Nephron (organoid): ENCODE results near the gene DLG5.

ENCODE experiments used
- H3K27ac Mint-ChIP-seq, 3 experiments: 2 replicates each; pipeline ENCODE4 v1.8.0; 2020; ENCODE audit warnings: mixed read lengths in 3 of 3, mild to moderate bottlenecking in 2 of 3, moderate library complexity in 1 of 3
- H3K27me3 Mint-ChIP-seq: 2 replicates; pipeline ENCODE4 v1.8.0; 2021; ENCODE audit warnings: low read depth, mild to moderate bottlenecking, moderate library complexity, mixed read lengths
- H3K36me3 Mint-ChIP-seq: 2 replicates; pipeline ENCODE4 v1.8.0; 2020; ENCODE audit warnings: low read depth, mixed read lengths
- H3K4me1 Mint-ChIP-seq: 2 replicates; pipeline ENCODE4 v1.8.0; 2020; ENCODE audit warnings: mixed read lengths
- H3K4me3 Mint-ChIP-seq, 3 experiments: 2 replicates each; pipeline ENCODE4 v1.8.0; 2020; ENCODE audit warnings: mild to moderate bottlenecking in 3 of 3, mixed read lengths in 3 of 3, moderate library complexity in 2 of 3
- H3K9me3 Mint-ChIP-seq: 2 replicates; pipeline ENCODE4 v1.8.0; 2020; ENCODE audit warnings: mixed read lengths
- TF ChIP-seq, protein P1 (sequence below), 3 experiments: fragments of 200-600 bp; sonication (generic); IDR thresholded peaks; one replicate each; pipeline ENCODE4 v1.5.0; 2021; ENCODE audit warnings: antibody characterized with exemption in 3 of 3; ENCODE audit not compliant: unreplicated experiment in 3 of 3

Gene DLG5

DNA sequence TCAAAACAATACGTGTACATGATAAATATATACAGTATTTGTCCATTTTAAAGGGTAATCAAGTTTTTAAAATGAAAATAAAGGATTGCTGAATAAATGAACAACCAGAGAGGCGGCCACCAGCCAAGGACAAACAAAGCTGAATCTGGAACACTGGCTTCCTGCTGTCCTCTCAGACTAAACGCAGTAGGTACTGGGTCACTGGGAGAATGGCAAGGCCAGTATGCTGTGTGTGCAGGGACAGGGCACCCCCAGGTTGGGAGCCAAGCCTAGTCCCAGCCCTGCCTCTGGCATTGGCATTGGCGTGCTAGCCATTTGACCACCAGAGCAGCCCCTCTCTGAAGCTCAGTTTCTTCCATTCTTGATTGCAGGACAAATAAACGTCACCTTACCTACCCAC is 33.8 kb downstream of the DLG5 start:
- Mint-ChIP-seq H3K4me1 (peaks cover 39% of the 10 kb centered on the region), H3K4me3 (no peak overlapping the region), H3K9me3 (no peaks in the 10 kb centered on the region), H3K36me3 (peaks cover 3% of the 10 kb centered on the region), H3K27me3 (no peaks in the 10 kb centered on the region), H3K27ac (peak overlapping the region in 1 of 3 experiments; percentile 3)
- TF ChIP-seq, protein P1, sequence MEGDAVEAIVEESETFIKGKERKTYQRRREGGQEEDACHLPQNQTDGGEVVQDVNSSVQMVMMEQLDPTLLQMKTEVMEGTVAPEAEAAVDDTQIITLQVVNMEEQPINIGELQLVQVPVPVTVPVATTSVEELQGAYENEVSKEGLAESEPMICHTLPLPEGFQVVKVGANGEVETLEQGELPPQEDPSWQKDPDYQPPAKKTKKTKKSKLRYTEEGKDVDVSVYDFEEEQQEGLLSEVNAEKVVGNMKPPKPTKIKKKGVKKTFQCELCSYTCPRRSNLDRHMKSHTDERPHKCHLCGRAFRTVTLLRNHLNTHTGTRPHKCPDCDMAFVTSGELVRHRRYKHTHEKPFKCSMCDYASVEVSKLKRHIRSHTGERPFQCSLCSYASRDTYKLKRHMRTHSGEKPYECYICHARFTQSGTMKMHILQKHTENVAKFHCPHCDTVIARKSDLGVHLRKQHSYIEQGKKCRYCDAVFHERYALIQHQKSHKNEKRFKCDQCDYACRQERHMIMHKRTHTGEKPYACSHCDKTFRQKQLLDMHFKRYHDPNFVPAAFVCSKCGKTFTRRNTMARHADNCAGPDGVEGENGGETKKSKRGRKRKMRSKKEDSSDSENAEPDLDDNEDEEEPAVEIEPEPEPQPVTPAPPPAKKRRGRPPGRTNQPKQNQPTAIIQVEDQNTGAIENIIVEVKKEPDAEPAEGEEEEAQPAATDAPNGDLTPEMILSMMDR (IDR thresholded peaks at IDR 0.05; ENCODE audit: unreplicated experiment in 3 of 3): no peak

DNA sequence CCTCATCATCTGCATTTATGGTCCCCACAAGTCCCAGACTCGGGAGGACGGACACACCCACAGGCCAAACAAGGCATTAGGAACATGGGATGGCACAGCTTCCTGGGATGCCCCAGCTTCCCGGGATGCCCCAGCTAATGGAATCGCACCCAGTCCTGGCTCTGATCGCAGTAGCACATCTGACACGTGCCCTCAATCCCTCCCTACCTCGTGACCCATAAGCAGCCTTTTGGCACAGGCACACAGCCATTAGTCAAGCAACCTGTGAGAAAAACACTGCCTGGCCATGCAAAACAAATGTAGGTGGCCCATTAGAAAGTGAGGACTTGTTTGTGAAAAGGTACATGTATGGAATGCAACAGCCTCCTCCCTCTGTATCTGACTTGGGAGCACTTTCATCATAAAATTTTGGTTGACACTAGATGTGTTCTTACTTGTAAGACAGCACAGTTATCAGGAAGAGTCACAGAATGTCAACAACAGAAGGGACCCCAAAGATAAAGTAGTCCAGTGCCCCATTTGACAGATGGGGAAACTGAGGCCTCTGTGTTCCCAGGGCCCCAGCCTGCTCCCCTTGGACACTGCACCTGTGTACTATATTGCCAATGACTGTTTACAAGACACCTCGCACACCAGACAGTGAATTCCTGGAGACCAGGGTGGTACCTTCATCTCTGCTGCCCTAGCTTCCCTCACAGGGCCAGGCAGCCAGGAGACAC is 34.4 kb downstream of the DLG5 start:
- H3K4me1 Mint-ChIP-seq: peaks cover 45% of the 10 kb centered on the region
- H3K9me3 Mint-ChIP-seq: no peaks in the 10 kb centered on the region
- no peak overlapping the region for H3K4me3 Mint-ChIP-seq
- peaks cover 3% of the 10 kb centered on the region for H3K36me3 Mint-ChIP-seq
- peak overlapping the region in 1 of 3 experiments; percentile 65 for H3K27ac Mint-ChIP-seq
- TF ChIP-seq, protein P1 (IDR thresholded peaks at IDR 0.05; ENCODE audit: unreplicated experiment in 3 of 3): no peak
- no peaks in the 10 kb centered on the region for H3K27me3 Mint-ChIP-seq

DNA sequence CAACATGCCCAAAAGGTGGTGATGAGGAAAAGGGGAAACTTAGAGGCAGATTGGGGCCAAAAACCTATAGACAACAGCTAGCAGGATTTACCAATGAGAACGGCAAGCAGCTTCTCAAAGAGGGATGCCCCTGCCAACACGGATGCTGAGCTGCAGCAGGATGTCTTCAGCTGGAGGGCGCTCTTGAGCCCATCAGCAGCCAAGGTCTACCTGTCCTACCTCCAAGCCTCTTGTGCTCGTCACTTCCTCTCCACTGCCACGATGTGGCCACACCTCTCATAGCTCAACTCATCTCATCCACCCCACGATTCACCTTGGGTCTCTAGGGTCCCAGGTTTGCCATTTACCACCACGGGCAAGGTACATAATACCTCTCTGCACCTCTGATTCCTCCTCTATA is 36.5 kb downstream of the DLG5 start:
- peak overlapping the region in 1 of 3 experiments; percentile 94 for H3K27ac Mint-ChIP-seq
- peaks cover 44% of the 10 kb centered on the region for H3K4me1 Mint-ChIP-seq
- TF ChIP-seq, protein P1 (IDR thresholded peaks at IDR 0.05; ENCODE audit: unreplicated experiment in 3 of 3): no peak
- no peaks in the 10 kb centered on the region for H3K27me3 Mint-ChIP-seq
- H3K4me3 Mint-ChIP-seq: no peak overlapping the region
- H3K9me3 Mint-ChIP-seq: no peaks in the 10 kb centered on the region
- peaks cover 3% of the 10 kb centered on the region for H3K36me3 Mint-ChIP-seq

DNA sequence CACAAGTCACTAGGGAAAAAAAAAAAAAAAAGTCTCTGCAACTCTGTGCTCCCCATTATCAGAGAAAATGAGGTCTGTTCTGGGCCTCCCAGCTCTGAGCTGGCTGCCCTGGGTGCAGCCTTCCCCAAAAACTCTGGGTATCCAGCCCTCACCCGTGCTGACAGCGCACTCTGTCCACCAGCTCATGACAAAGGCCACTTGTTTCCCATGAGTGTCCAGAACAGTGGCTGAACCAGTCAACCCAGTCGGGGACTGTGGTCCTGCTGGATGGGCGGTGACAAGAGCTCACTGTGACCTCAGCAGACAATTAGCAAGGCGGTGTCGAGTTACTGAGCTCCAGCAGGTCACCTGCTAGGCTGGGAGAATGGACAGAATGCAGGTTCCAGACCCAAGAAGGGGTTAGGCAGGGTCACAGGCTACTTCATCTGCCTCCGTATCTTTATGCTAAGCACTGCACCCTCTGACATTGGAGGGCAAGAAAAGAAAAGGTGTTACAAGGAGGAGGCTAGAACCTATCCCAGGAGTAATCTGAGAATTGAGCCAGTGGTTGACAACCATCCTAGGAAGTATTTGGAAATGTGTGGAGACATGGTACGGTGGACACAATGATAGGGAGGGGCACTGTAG is 37.2 kb downstream of the DLG5 start:
- Mint-ChIP-seq H3K27ac (peak overlapping the region in 1 of 3 experiments; percentile 94), H3K4me3 (no peak overlapping the region), H3K4me1 (peaks cover 44% of the 10 kb centered on the region), H3K36me3 (peaks cover 3% of the 10 kb centered on the region), H3K9me3 (no peaks in the 10 kb centered on the region), H3K27me3 (no peaks in the 10 kb centered on the region)
- TF ChIP-seq, protein P1 (IDR thresholded peaks at IDR 0.05; ENCODE audit: unreplicated experiment in 3 of 3): no peak

DNA sequence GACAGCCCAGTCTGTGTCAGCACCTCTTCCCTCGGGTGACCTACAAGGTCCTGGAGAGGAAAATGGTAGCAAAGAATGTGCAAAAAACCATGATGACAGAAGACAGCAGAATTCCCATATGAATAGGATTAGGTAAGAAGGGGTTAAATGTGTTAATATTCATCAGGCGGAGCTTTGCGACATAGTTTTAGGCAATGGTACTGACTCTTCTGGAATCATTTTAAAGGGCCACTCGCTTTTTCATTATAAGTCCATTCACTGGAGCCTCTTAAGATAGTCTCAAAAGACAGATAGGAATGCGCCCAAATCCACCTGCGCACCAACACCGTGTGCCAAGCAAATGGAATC is 38.2 kb downstream of the DLG5 start:
- H3K9me3 Mint-ChIP-seq: no peaks in the 10 kb centered on the region
- H3K27me3 Mint-ChIP-seq: no peaks in the 10 kb centered on the region
- peak overlapping the region in 1 of 3 experiments; percentile 9 for H3K4me3 Mint-ChIP-seq
- H3K36me3 Mint-ChIP-seq: peaks cover 6% of the 10 kb centered on the region
- TF ChIP-seq, protein P1 (IDR thresholded peaks at IDR 0.05; ENCODE audit: unreplicated experiment in 3 of 3): no peak
- peak overlapping the region; percentile 72 to 94 (median 88) for H3K27ac Mint-ChIP-seq
- peaks cover 44% of the 10 kb centered on the region for H3K4me1 Mint-ChIP-seq
